Stimulated activated naive CD8-positive, alpha-beta T cell treated with anti-CD3 and anti-CD28 coated beads, Interleukin-15, Interleukin-2, amounts not matched to agents 100 ng/mL and 50 ng/mL, for 24 hours (primary cell): Measurements from ENCODE around the gene SLC8B1.
"Not testable (repeated sequence)": the region's sequence is repeated elsewhere in the genome, so short reads cannot be mapped to it uniquely, and the experiment has no call there.

Experiments
- H3K27ac Mint-ChIP-seq: one replicate; pipeline ENCODE4 v1.8.0; 2021; ENCODE audit warnings: mild to moderate bottlenecking, mixed read lengths
- H3K27me3 Mint-ChIP-seq: one replicate; pipeline ENCODE4 v1.8.0; 2021; ENCODE audit warnings: mixed read lengths
- H3K36me3 Mint-ChIP-seq: one replicate; pipeline ENCODE4 v1.8.0; 2021; ENCODE audit warnings: low read depth, mixed read lengths
- H3K4me1 Mint-ChIP-seq: one replicate; pipeline ENCODE4 v1.8.0; 2021; ENCODE audit warnings: low read depth, mixed read lengths
- H3K4me3 Mint-ChIP-seq: one replicate; pipeline ENCODE4 v1.8.0; 2021; ENCODE audit warnings: mild to moderate bottlenecking, mixed read lengths
- H3K9me3 Mint-ChIP-seq: one replicate; pipeline ENCODE4 v1.8.0; 2021; ENCODE audit warnings: mixed read lengths

The SLC8B1 gene

GRCh38 chr12:113364698-113365097 is 29.8 kb upstream of the SLC8B1 start:
- Mint-ChIP-seq H3K36me3 (peaks cover 14% of the 10 kb centered on the region), H3K4me3 (no peak overlapping the region), H3K4me1 (peaks cover 6% of the 10 kb centered on the region), H3K9me3 (no peaks in the 10 kb centered on the region), H3K27ac (no peak overlapping the region), H3K27me3 (no peaks in the 10 kb centered on the region)

- H3K9me3 Mint-ChIP-seq, result no peaks in the 10 kb centered on the region
- no peak overlapping the region for H3K27ac Mint-ChIP-seq
- peaks cover 14% of the 10 kb centered on the region for H3K36me3 Mint-ChIP-seq
- no peaks in the 10 kb centered on the region for H3K27me3 Mint-ChIP-seq
- no peak overlapping the region for H3K4me3 Mint-ChIP-seq
- H3K4me1 Mint-ChIP-seq, result peaks cover 13% of the 10 kb centered on the region
Measured at GRCh38 chr12:113361574-113362370, 26.9 kb upstream of the SLC8B1 start.

- no peaks in the 10 kb centered on the region for H3K9me3 Mint-ChIP-seq
- no peak overlapping the region for H3K27ac Mint-ChIP-seq
- peaks cover 13% of the 10 kb centered on the region for H3K4me1 Mint-ChIP-seq
- peak overlapping the region; percentile 88 for H3K4me3 Mint-ChIP-seq
- peaks cover 14% of the 10 kb centered on the region for H3K36me3 Mint-ChIP-seq
- no peaks in the 10 kb centered on the region for H3K27me3 Mint-ChIP-seq
Measured at GRCh38 chr12:113359939-113360748, 25.2 kb upstream of the SLC8B1 start.

- no peaks in the 10 kb centered on the region for H3K9me3 Mint-ChIP-seq
- H3K36me3 Mint-ChIP-seq, result peaks cover 8% of the 10 kb centered on the region
- peak overlapping the region; percentile 88 for H3K4me3 Mint-ChIP-seq
- H3K27ac Mint-ChIP-seq, result peak overlapping the region; percentile 75
- H3K4me1 Mint-ChIP-seq, result peaks cover 13% of the 10 kb centered on the region
- H3K27me3 Mint-ChIP-seq, result no peaks in the 10 kb centered on the region
Measured at GRCh38 chr12:113359133-113359938, 24.4 kb upstream of the SLC8B1 start.

GRCh38 chr12:113358381-113359132 is 23.6 kb upstream of the SLC8B1 start, which contains the start of gene PLBD2:
Gene PLBD2 (plus strand): TSS chr12:113358587. CDS start chr12:113358601, 14 bp downstream.
- peak within 1 kb of the TSS; percentile 86 for H3K27ac Mint-ChIP-seq
- no peaks in the 10 kb centered on the region for H3K27me3 Mint-ChIP-seq
- no peaks in the 10 kb centered on the region for H3K36me3 Mint-ChIP-seq
- peaks cover 13% of the 10 kb centered on the region for H3K4me1 Mint-ChIP-seq
- no peaks in the 10 kb centered on the region for H3K9me3 Mint-ChIP-seq
- peak within 1 kb of the TSS; percentile 88 for H3K4me3 Mint-ChIP-seq

GRCh38 chr12:113354192-113354591 is 19.3 kb upstream of the SLC8B1 start:
- H3K4me1 Mint-ChIP-seq, H3K27ac Mint-ChIP-seq, H3K4me3 Mint-ChIP-seq, H3K36me3 Mint-ChIP-seq, H3K9me3 Mint-ChIP-seq: not testable (repeated sequence)
- H3K27me3 Mint-ChIP-seq, result peaks cover 12% of the 10 kb centered on the region

- Mint-ChIP-seq H3K27ac (no peak overlapping the region), H3K27me3 (peaks cover 16% of the 10 kb centered on the region), H3K9me3 (no peaks in the 10 kb centered on the region), H3K4me1 (no peaks in the 10 kb centered on the region), H3K4me3 (no peak overlapping the region), H3K36me3 (no peaks in the 10 kb centered on the region)
Measured at GRCh38 chr12:113351089-113351488, 16.2 kb upstream of the SLC8B1 start.

- peaks cover 16% of the 10 kb centered on the region for H3K27me3 Mint-ChIP-seq
- H3K4me1 Mint-ChIP-seq, result no peaks in the 10 kb centered on the region
- no peak overlapping the region for H3K4me3 Mint-ChIP-seq
- H3K27ac Mint-ChIP-seq, result no peak overlapping the region
- no peaks in the 10 kb centered on the region for H3K36me3 Mint-ChIP-seq
- no peaks in the 10 kb centered on the region for H3K9me3 Mint-ChIP-seq
Measured at GRCh38 chr12:113348849-113349536, 14.1 kb upstream of the SLC8B1 start.

- Mint-ChIP-seq H3K4me1 (no peaks in the 10 kb centered on the region), H3K4me3 (no peak overlapping the region), H3K36me3 (no peaks in the 10 kb centered on the region), H3K27me3 (peaks cover 14% of the 10 kb centered on the region), H3K9me3 (no peaks in the 10 kb centered on the region), H3K27ac (no peak overlapping the region)
Measured at GRCh38 chr12:113347892-113348291, 13.0 kb upstream of the SLC8B1 start.

- peaks cover 8% of the 10 kb centered on the region for H3K27me3 Mint-ChIP-seq
- no peak overlapping the region for H3K27ac Mint-ChIP-seq
- H3K4me1 Mint-ChIP-seq, result no peaks in the 10 kb centered on the region
- no peak overlapping the region for H3K4me3 Mint-ChIP-seq
- H3K36me3 Mint-ChIP-seq, result no peaks in the 10 kb centered on the region
- no peaks in the 10 kb centered on the region for H3K9me3 Mint-ChIP-seq
Measured at GRCh38 chr12:113347107-113347506, 12.2 kb upstream of the SLC8B1 start.

- Mint-ChIP-seq H3K9me3 (no peaks in the 10 kb centered on the region), H3K4me1 (no peaks in the 10 kb centered on the region), H3K27ac (no peak overlapping the region), H3K27me3 (peaks cover 8% of the 10 kb centered on the region), H3K36me3 (no peaks in the 10 kb centered on the region), H3K4me3 (no peak overlapping the region)
Measured at GRCh38 chr12:113346353-113346752, 11.4 kb upstream of the SLC8B1 start.

- no peaks in the 10 kb centered on the region for H3K36me3 Mint-ChIP-seq
- no peaks in the 10 kb centered on the region for H3K4me1 Mint-ChIP-seq
- peaks cover 8% of the 10 kb centered on the region for H3K27me3 Mint-ChIP-seq
- no peaks in the 10 kb centered on the region for H3K9me3 Mint-ChIP-seq
- H3K27ac Mint-ChIP-seq, result no peak overlapping the region
- H3K4me3 Mint-ChIP-seq, result no peak overlapping the region
Measured at GRCh38 chr12:113345318-113345717, 10.4 kb upstream of the SLC8B1 start.

GRCh38 chr12:113341535-113341934 is 6.6 kb upstream of the SLC8B1 start:
- H3K27me3 Mint-ChIP-seq, result no peaks in the 10 kb centered on the region
- no peaks in the 10 kb centered on the region for H3K36me3 Mint-ChIP-seq
- no peaks in the 10 kb centered on the region for H3K9me3 Mint-ChIP-seq
- no peak overlapping the region for H3K27ac Mint-ChIP-seq
- H3K4me3 Mint-ChIP-seq, result no peak overlapping the region
- no peaks in the 10 kb centered on the region for H3K4me1 Mint-ChIP-seq

- Mint-ChIP-seq H3K36me3 (no peaks in the 10 kb centered on the region), H3K4me3 (no peak overlapping the region), H3K9me3 (no peaks in the 10 kb centered on the region), H3K4me1 (no peaks in the 10 kb centered on the region), H3K27ac (no peak overlapping the region), H3K27me3 (no peaks in the 10 kb centered on the region)
Measured at GRCh38 chr12:113340061-113340460, 5.2 kb upstream of the SLC8B1 start.
